Glomerular visceral epithelial cell (primary cell): Measurements from ENCODE around the gene MCM3.
A peak's percentile ranks its signal among the peaks of the same experiment; 100 is the strongest.

Experiments used
- DNase-seq: peaks from one replicate; pipeline ENCODE4 v3.0.0-alpha.2; 2016; ENCODE audit errors: extremely low spot score

MCM3 gene

GRCh38 chr6:52251113-52251512 is 33.4 kb downstream of the MCM3 start:
- no peak for DNase-seq

- DNase-seq: no peak
These were observed 35.5 kb downstream of the MCM3 start for GRCh38 chr6:52249078-52249477.

- no peak for DNase-seq
These were observed 39.1 kb downstream of the MCM3 start for GRCh38 chr6:52245425-52245824.

GRCh38 chr6:52244400-52244799 is 40.1 kb downstream of the MCM3 start, which contains the start of gene IL17F:
IL17F (minus strand) TSS chr6:52244500; CDS start chr6:52244429, 71 bp downstream.
- DNase-seq: no peak

- no peak for DNase-seq
These were observed 41.2 kb downstream of the MCM3 start for GRCh38 chr6:52243282-52243893.

GRCh38 chr6:52241819-52242218 is 42.7 kb downstream of the MCM3 start:
- no peak for DNase-seq

- DNase-seq: peak; percentile 77
These were observed 50.3 kb downstream of the MCM3 start for GRCh38 chr6:52233975-52234823.

GRCh38 chr6:52233005-52233404 is 51.5 kb downstream of the MCM3 start:
- DNase-seq: no peak

GRCh38 chr6:52231406-52232127 is 53.0 kb downstream of the MCM3 start:
- no peak for DNase-seq

- DNase-seq: no peak
These were observed 53.9 kb downstream of the MCM3 start for GRCh38 chr6:52230685-52231084.

GRCh38 chr6:52227495-52227894 is 57.0 kb downstream of the MCM3 start:
- no peak for DNase-seq

- peak; percentile 84 for DNase-seq
These were observed 63.2 kb downstream of the MCM3 start for GRCh38 chr6:52221302-52221701.

- DNase-seq: no peak
These were observed 66.8 kb downstream of the MCM3 start for GRCh38 chr6:52217761-52218160.

- no peak for DNase-seq
These were observed 67.5 kb downstream of the MCM3 start for GRCh38 chr6:52216932-52217575.

- DNase-seq: no peak
These were observed 68.8 kb downstream of the MCM3 start for GRCh38 chr6:52215787-52216186.
